ENCODE results near the gene PRKCE.

DNA sequence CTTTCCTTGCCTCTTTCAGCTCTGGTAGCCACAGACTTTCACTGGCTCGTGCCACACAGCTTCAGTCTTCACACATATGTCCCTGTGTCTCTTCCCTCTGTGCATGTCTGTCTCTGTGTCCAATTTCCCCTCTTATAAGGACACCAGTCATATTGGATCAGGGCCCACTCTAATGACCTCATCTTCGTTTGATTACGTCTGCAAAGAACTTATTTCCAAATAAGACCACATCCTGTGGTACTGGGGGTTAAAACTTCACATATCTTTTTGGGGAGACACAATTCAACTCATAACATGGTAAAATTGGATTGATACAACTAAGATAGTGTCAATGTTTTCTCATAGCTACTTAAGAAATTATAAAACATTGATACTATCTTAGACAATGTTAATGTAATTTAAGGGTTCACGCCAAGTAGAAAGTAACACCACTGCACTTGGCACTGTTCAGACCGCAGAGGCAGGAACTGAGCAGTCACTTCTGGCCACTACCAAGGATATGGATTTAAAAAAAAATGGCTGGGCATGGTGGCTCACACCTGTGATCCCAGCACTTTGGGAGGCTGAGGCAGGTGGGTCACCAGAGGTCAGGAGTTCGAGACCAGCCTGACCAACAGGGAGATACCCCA, 526.1 kb downstream of the PRKCE start:
- TF ChIP-seq TAF1 (IDR thresholded peaks at IDR 0.05; ENCODE audit: borderline replicate concordance, low read depth, low read length): no peak
- TF ChIP-seq POLR2AphosphoS5 (IDR thresholded peaks at IDR 0.05; ENCODE audit: low read depth, low read length): no peak
- TF ChIP-seq, protein P1, sequence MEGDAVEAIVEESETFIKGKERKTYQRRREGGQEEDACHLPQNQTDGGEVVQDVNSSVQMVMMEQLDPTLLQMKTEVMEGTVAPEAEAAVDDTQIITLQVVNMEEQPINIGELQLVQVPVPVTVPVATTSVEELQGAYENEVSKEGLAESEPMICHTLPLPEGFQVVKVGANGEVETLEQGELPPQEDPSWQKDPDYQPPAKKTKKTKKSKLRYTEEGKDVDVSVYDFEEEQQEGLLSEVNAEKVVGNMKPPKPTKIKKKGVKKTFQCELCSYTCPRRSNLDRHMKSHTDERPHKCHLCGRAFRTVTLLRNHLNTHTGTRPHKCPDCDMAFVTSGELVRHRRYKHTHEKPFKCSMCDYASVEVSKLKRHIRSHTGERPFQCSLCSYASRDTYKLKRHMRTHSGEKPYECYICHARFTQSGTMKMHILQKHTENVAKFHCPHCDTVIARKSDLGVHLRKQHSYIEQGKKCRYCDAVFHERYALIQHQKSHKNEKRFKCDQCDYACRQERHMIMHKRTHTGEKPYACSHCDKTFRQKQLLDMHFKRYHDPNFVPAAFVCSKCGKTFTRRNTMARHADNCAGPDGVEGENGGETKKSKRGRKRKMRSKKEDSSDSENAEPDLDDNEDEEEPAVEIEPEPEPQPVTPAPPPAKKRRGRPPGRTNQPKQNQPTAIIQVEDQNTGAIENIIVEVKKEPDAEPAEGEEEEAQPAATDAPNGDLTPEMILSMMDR (IDR thresholded peaks at IDR 0.05): no peak
- no peak for TF ChIP-seq CHD2 (IDR thresholded peaks at IDR 0.05; ENCODE audit: low read length, partially characterized antibody)
- TF ChIP-seq YY1 (IDR thresholded peaks at IDR 0.05; ENCODE audit: low read depth): no peak
- no peak for TF ChIP-seq FOXM1 (IDR thresholded peaks at IDR 0.05; ENCODE audit: low read depth)
- TF ChIP-seq GABPA (IDR thresholded peaks at IDR 0.05; ENCODE audit: low read depth): no peak
- no peak for TF ChIP-seq SMC3 (IDR thresholded peaks at IDR 0.05; ENCODE audit: low read depth, low read length)
- TF ChIP-seq EZH2phosphoT487 (IDR thresholded peaks at IDR 0.05; ENCODE audit: borderline replicate concordance, low read depth): no peak
- TF ChIP-seq MXI1 (IDR thresholded peaks at IDR 0.05; ENCODE audit: low read depth, low read length): no peak

Data from SK-N-SH (cell line).